Activated CD8-positive, alpha-beta memory T cell treated with anti-CD3 and anti-CD28 coated beads for 48 hours (primary cell): ENCODE results near the gene MRPS14.

Experiments used
- DNase-seq, 3 experiments: peaks; one replicate each; pipeline ENCODE4 v3.0.0-alpha.2; 2020; ENCODE audit warnings: low read depth in 2 of 3, low spot score in 2 of 3

Gene MRPS14

DNA sequence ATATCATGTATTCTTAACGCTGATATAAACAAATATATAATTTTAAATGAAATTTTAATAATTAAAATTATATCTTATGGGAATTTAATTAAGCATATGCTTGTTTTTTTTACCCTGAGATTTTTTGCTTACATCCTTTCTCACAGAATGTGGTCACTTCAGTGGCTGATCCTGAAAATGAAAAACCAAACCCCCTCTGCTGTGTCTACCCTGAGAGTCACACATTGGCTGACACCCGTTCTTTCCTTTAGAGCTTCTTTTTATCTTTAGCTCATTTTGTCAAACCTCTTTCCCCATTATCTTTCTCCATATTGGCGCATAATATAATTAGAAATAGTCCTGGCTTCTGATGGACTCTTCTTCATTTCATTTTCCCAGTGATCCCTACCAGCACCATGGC, 34.2 kb downstream of the MRPS14 start:
- DNase-seq: no peak

- no peak for DNase-seq
Observed at GRCh38 chr1:174988539-174988938, 34.7 kb downstream of the MRPS14 start.

DNA sequence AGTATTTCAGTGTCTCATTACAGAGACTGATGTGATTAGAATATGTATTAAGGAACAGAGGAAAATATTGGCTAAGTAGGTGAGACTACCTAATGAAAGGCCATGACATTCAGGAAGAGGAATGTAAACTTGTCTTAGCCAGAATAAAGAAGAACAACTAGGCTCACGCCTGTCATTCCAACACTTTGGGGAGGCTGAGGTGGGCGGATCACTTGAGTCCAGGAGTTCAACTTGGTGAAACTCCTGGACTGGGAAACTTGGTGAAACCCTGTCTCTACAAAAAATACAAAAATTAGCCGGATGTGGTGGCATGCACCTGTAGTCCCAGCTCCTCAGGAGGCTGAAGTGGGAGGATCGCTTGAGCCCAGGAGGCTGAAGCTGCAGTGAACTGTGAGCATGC, 38.3 kb downstream of the MRPS14 start:
- no peak for DNase-seq

DNA sequence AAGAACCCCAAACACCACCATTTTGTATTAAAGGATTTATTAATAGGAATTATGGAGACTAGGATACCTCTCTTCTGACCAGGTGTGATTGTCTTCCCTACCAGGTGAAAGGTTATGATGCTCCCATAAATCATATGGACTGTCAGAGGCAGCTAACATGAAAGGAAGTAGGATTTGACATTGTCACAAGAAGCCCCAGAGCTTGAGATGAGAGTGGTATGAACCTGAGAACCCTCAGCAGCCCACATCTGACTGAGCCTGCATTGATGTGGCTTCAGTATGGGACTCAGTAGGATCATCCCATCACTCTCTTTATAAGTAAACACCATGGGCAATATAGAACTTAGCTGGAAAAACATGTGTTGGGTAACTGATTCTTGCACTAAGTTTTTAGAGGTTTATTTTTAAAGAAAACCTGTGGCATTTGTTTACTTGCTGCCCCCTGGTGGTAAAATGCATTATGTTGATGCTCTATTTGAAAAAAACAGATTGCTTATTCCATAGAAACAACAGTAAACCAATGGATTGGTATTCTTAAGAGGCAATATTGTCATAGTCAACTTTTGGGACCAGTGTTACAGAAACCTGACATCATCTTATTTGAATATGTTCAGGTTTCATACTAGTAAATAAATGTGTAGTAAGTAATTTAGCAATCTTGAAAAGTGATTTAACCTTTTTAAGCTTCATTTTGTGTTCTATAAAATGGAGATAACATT, 40.1 kb downstream of the MRPS14 start:
- DNase-seq: no peak

GRCh38 chr1:174976436-174977108, 46.7 kb downstream of the MRPS14 start:
- no peak for DNase-seq

DNA sequence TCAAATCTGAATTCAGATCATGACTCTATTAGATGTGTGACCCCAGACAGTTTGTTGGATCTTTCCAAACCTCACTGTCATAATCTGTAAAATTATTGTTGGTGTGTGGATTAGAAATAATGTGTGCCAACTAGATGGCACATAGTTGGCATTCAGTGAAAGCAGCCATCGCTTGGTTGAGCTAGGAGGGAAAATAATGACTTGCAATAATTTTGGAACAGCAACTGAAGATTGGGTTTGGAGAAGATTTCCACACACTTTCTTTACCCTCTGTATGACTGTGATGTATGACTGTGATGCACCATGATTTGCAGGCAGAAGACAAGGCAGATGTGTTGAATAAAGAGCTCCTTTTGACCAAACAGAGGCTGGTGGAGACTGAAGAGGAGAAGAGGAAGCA, 47.5 kb downstream of the MRPS14 start:
- no peak for DNase-seq

- DNase-seq: no peak
Observed at GRCh38 chr1:174974711-174975119, 48.5 kb downstream of the MRPS14 start.

DNA sequence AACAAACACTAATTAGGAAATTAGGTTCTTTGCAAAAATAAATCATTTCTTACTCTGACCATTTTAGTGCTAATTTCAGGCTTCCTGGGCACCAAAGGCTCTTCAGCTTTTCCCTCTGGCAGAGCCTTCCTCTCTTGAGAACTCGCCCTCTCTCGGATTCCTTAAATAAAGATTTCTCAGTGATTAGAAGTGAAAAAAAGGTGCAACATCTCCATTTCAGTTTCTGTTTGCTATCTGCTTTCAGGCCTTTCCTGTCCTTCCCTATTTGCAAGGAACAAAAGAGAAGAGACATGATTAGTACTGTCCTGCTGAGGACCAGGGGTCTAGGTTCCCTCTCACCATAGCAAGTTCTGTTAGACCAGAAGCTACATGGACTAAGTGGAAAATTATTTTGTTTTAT, 51.3 kb downstream of the MRPS14 start:
- no peak for DNase-seq

- DNase-seq: no peak
Observed at GRCh38 chr1:174971466-174971865, 51.8 kb downstream of the MRPS14 start.

GRCh38 chr1:174969977-174970376, 53.2 kb downstream of the MRPS14 start:
- no peak for DNase-seq

DNA sequence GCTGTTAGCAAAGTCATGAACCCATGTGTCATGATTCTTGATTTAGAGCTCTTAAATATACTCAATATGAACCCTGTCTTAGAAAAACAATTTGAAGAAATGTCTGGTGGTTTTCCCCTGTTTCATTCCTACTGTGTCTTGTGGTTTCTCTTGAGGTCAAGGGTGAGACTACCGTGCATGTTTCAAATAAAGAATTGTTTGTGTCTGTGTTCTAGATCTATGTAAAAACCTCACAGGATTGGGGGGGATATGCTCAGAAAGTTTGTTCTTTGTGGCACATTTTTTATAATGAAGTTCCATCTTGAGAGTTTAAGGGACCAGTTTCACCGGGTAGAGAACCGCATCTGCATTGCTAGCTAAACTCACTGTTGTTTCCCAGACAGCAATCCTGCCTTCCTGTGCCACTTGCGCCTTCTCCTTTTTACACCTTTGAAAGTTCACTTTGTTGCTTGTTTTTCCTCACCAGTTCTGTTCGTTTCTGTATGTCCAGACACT, 54.4 kb downstream of the MRPS14 start:
- no peak for DNase-seq

DNA sequence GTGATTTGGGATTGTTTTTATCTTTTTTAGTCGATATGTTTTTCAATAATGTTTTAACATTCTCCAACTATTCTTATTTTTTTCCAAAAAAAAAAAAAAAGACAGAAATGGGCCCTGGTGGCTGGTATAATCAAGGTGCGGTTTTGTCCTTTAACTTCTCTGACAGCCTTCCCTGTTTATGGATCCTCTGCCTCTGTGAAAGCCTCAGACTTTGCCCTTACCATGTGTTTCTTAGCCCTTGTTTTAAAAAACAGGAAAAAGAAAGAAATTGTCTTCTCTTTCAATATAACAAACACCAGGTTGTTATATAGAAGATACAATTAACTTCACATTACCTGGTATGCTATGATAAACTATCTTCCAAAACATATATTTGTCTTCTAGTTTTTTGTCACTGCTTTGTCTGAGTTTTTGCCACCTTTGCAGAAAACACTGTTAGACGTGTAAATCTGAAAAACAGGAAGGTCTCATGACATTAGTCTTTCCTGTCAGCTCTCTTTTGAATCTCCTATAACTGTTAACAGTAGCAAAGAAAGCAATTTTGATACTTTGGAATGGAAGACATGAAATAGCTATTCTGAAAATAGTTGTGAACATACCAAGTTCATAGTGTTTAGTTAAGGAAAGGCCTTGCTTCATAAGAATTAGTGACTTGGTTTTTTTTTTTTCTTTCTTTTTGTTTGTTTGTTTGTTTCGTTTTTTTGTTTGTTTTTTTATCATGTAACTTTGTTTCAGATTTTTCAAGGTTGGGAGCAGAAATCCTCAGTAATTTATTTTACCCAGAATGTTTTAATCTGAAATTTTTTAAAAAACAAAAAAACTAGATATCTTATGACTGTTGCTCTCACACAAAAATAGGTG, 55.1 kb downstream of the MRPS14 start:
- no peak for DNase-seq

- no peak for DNase-seq
Observed at GRCh38 chr1:174966008-174966572, 57.1 kb downstream of the MRPS14 start.

DNA sequence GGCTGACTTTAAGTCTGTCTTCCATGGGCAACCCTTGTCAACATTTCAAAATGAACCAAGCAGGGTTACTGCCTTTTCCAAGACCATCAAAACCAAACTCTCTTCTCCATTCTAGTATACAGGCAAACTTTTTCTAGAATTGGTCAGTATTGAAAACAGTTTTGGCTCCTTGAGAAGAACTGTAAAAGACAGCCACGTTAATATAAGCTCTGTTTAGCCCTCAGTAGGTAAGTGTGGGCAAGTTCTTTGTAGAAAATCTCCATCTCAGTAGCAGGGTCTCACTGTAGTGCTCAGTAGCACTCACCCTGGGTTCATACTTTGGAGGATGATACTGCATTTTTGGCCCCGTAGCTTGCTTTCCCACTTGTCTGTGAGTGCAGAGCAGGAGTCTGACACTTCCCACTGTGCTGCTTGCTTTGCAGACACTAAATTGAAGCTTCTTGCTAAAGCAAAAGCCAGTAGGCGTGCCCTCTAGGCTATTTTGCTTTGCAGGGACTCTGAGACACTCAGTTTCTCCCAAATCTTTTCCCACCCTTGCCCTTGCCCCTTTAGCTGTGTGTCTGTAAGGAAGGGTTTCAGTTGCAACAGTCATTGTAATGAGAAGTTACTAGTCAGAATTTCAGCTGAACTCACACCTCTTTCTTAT, 57.7 kb downstream of the MRPS14 start:
- no peak for DNase-seq

- no peak for DNase-seq
Observed at GRCh38 chr1:174964972-174965361, 58.3 kb downstream of the MRPS14 start.

DNA sequence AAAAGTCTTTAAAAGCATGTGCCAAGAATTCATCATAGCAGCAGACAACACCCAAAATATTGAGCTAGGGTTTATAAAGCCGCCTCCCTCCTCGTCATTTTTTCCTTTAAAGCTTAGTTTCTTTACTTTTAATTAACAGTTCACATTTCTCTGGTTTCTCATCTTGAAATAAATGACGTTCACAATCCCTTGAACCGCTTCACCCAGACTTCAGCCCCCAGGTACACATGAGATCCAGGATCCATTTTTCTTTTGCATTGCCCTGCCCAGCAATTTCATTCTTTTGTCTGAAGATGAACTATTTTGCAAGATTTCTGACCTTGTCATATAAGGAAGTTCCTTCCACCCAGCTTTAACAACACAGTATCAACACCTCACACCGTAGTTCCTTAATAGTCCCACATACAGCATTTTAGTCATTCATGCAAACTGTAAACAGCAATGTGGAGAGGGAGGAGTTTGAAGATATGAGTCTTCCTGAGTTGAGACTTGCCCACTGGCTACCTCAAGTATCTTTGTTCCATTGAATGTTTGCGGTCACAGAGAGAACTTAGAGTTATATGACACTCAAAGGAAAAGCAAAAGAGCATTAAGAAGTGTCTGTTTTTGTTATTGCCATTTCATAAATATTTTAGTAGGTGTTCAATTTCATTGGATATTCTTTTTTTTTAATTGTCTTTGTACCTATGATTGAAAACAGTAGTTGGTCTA, 58.8 kb downstream of the MRPS14 start:
- DNase-seq: no peak

DNA sequence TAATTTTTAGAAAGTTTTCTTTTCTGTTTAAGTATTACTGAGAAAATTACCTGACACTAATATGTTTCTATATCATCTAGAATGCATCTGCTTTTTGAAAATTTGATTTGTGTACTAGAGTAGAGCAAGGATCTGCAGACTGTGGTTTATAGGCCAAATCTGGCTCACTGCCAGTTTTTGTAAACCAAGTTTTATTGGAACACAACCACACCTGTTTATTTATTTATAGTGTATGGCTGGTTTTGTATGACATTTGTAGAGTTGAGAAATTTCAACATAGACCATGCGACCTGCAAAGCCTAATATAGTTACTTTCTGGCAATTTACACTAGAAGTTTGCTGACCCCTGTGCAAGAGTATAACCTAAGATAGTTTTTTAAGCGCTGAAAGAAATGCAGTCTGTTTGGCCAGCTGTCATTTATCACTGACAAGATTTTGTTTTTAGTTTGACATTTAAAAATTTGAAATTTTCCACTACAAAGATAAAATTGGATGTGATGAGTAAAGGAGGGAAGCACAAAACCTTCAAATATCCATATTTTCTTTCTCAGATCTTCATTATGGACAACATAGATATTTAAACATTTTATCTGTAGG, 59.6 kb downstream of the MRPS14 start:
- no peak for DNase-seq
